ENCODE measurements around the gene NR3C1. TPM values are rescaled to one million over a fixed set of nuclear protein-coding genes. Genes with fewer than 3 reads are reported as not detected.

NR3C1 gene
- total and polyA plus RNA-seq, 2 donors (not counting 1 experiment from before 2014, with no cell fraction given) = 17.6 to 218 TPM

- POLR2A ChIA-PET = no interaction called here
- H3K4me2 ChIP-seq (replicated peaks; ENCODE audit: low read depth, low read length, poor library complexity, severe bottlenecking) = no peak overlapping the region
- no peak overlapping the region for H3K4me3 ChIP-seq (ENCODE audit: control extremely low read depth in 1 of 5, extremely low read depth in 1 of 5, insufficient read depth in 1 of 5, low read depth in 2 of 5, low read length in 4 of 5)
- Mint-ChIP-seq H3K9me3 (ENCODE audit: insufficient read depth) (no peaks in the 10 kb centered on the region), H3K27me3 (no peaks in the 10 kb centered on the region), H3K4me3 (no peak overlapping the region), H3K27ac (no peak overlapping the region), H3K4me1 (peaks cover 9% of the 10 kb centered on the region)
- no peak overlapping the region for H3K9ac ChIP-seq (ENCODE audit: low read length)
- intact Hi-C loops (cut with micrococcal nuclease) = no loop called here
- no peaks in the 10 kb centered on the region for H3K36me3 ChIP-seq (replicated peaks in 1 of 2; ENCODE audit: control extremely low read depth in 1 of 2, control insufficient read depth in 1 of 2, extremely low read depth in 1 of 2, insufficient read depth in 2 of 2, low read length in 1 of 2)
- no peaks in the 10 kb centered on the region for H4K20me1 ChIP-seq (ENCODE audit: control insufficient read depth, insufficient read depth, low read length, poor library complexity, severe bottlenecking)
- CTCF ChIA-PET = no interaction called here
- no peaks in the 10 kb centered on the region for H3K9me3 ChIP-seq (ENCODE audit: control extremely low read depth in 1 of 3, control insufficient read depth in 2 of 3, insufficient read depth in 1 of 3, low read length in 2 of 3)
- H2AFZ ChIP-seq (ENCODE audit: insufficient read depth, low read depth, low read length, poor library complexity, severe bottlenecking) = no peak overlapping the region
- TF ChIP-seq EZH2 (IDR thresholded peaks at IDR 0.05; ENCODE audit: borderline replicate concordance, insufficient read depth, low read depth, low read length, poor library complexity, severe bottlenecking) (no peak), CTCF (IDR thresholded peaks at IDR 0.05) (no peak)
- peaks cover 0 to 3% of the 10 kb centered on the region in 2 donors for H3K4me1 ChIP-seq (ENCODE audit: control insufficient read depth in 2 of 2, insufficient read depth in 2 of 2, low read length in 2 of 2)
- H3K79me2 ChIP-seq (ENCODE audit: control insufficient read depth, insufficient read depth, low read length) = no peaks in the 10 kb centered on the region
- no peaks in the 10 kb centered on the region for H3K27me3 ChIP-seq (replicated peaks in 1 of 4; ENCODE audit: control extremely low read depth in 1 of 4, control insufficient read depth in 3 of 4, insufficient read depth in 4 of 4, low read length in 3 of 4)
- H3K27ac ChIP-seq (ENCODE audit: low read length in 2 of 2) = no peak overlapping the region
- 86% methylated on average over 1 of the region's 4 CpGs for WGBS (ENCODE audit: insufficient coverage)
- ATAC-seq (ENCODE audit: low read depth) (no peak), DNase-seq (no peak)
These were observed 151.5 kb downstream of the NR3C1 start for GRCh38 chr5:143251946-143252345.

GRCh38 chr5:143251190-143251589 lies 152.3 kb downstream of the NR3C1 start:
- Histone ChIP-seq H2AFZ (ENCODE audit: insufficient read depth, low read depth, low read length, poor library complexity, severe bottlenecking) (no peak overlapping the region), H3K9ac (ENCODE audit: low read length) (no peak overlapping the region), H3K27me3 (replicated peaks in 1 of 4; ENCODE audit: control extremely low read depth in 1 of 4, control insufficient read depth in 3 of 4, insufficient read depth in 4 of 4, low read length in 3 of 4) (no peaks in the 10 kb centered on the region), H4K20me1 (ENCODE audit: control insufficient read depth, insufficient read depth, low read length, poor library complexity, severe bottlenecking) (no peaks in the 10 kb centered on the region), H3K36me3 (replicated peaks in 1 of 2; ENCODE audit: control extremely low read depth in 1 of 2, control insufficient read depth in 1 of 2, extremely low read depth in 1 of 2, insufficient read depth in 2 of 2, low read length in 1 of 2) (no peaks in the 10 kb centered on the region), H3K4me2 (replicated peaks; ENCODE audit: low read depth, low read length, poor library complexity, severe bottlenecking) (no peak overlapping the region), H3K4me3 (ENCODE audit: control extremely low read depth in 1 of 5, extremely low read depth in 1 of 5, insufficient read depth in 1 of 5, low read depth in 2 of 5, low read length in 4 of 5) (no peak overlapping the region), H3K27ac (ENCODE audit: low read length in 2 of 2) (no peak overlapping the region), H3K4me1 (ENCODE audit: control insufficient read depth in 2 of 2, insufficient read depth in 2 of 2, low read length in 2 of 2) (peaks cover 0 to 3% of the 10 kb centered on the region in 2 donors), H3K9me3 (ENCODE audit: control extremely low read depth in 1 of 3, control insufficient read depth in 2 of 3, insufficient read depth in 1 of 3, low read length in 2 of 3) (no peaks in the 10 kb centered on the region), H3K79me2 (ENCODE audit: control insufficient read depth, insufficient read depth, low read length) (no peaks in the 10 kb centered on the region)
- Mint-ChIP-seq H3K27ac (no peak overlapping the region), H3K4me1 (peaks cover 9% of the 10 kb centered on the region), H3K4me3 (no peak overlapping the region), H3K27me3 (no peaks in the 10 kb centered on the region), H3K9me3 (ENCODE audit: insufficient read depth) (no peaks in the 10 kb centered on the region)
- no peak for TF ChIP-seq EZH2 (IDR thresholded peaks at IDR 0.05; ENCODE audit: borderline replicate concordance, insufficient read depth, low read depth, low read length, poor library complexity, severe bottlenecking)
- no peak for TF ChIP-seq CTCF (IDR thresholded peaks at IDR 0.05)
- 83% methylated on average over 1 of the region's 3 CpGs for WGBS (ENCODE audit: insufficient coverage)
- DNase-seq (no peak), ATAC-seq (ENCODE audit: low read depth) (no peak)
- POLR2A ChIA-PET = no interaction called here
- CTCF ChIA-PET = no interaction called here
- intact Hi-C loops (cut with micrococcal nuclease) = no loop called here
